Non-pigmented ciliary epithelial cell (primary cell): ENCODE measurements around the gene STAC.
"Not testable (repeated sequence)": the region's sequence is repeated elsewhere in the genome, so short reads cannot be mapped to it uniquely, and the experiment has no call there.

Experiments used
- DNase-seq: peaks from one replicate; pipeline ENCODE4 v3.0.0-alpha.2; 2010; ENCODE audit warnings: low read depth

The STAC gene

GRCh38 chr3:36416599-36416998 is 36.3 kb downstream of the STAC start:
- DNase-seq = no peak

- no peak for DNase-seq
Observed at GRCh38 chr3:36417237-36417636, 36.9 kb downstream of the STAC start.

- DNase-seq = no peak
Observed at GRCh38 chr3:36418296-36418695, 38.0 kb downstream of the STAC start.

GRCh38 chr3:36428445-36428844 is 48.1 kb downstream of the STAC start:
- no peak for DNase-seq

GRCh38 chr3:36429986-36430485 is 49.7 kb downstream of the STAC start:
- no peak for DNase-seq

- no peak for DNase-seq
Observed at GRCh38 chr3:36433511-36433910, 53.2 kb downstream of the STAC start.

GRCh38 chr3:36434687-36435426 is 54.6 kb downstream of the STAC start:
- DNase-seq = no peak

- no peak for DNase-seq
Observed at GRCh38 chr3:36443028-36443686, 62.9 kb downstream of the STAC start.

GRCh38 chr3:36444909-36445308 is 64.6 kb downstream of the STAC start:
- no peak for DNase-seq

GRCh38 chr3:36446276-36446675 is 66.0 kb downstream of the STAC start:
- DNase-seq = no peak

GRCh38 chr3:36447061-36447460 is 66.8 kb downstream of the STAC start:
- DNase-seq = no peak

GRCh38 chr3:36451816-36452215 is 71.5 kb downstream of the STAC start:
- no peak for DNase-seq

GRCh38 chr3:36453213-36453612 is 72.9 kb downstream of the STAC start:
- not testable (repeated sequence) for DNase-seq

GRCh38 chr3:36453896-36454295 is 73.6 kb downstream of the STAC start:
- DNase-seq = not testable (repeated sequence)

- no peak for DNase-seq
Observed at GRCh38 chr3:36455406-36455805, 75.1 kb downstream of the STAC start.

GRCh38 chr3:36456784-36457183 is 76.5 kb downstream of the STAC start:
- DNase-seq = no peak

- no peak for DNase-seq
Observed at GRCh38 chr3:36457667-36458066, 77.4 kb downstream of the STAC start.

GRCh38 chr3:36459177-36459576 is 78.9 kb downstream of the STAC start:
- DNase-seq = no peak

- DNase-seq = peak; percentile 48
Observed at GRCh38 chr3:36461597-36461996, 81.3 kb downstream of the STAC start.

- DNase-seq = not testable (repeated sequence)
Observed at GRCh38 chr3:36472045-36472444, 91.7 kb downstream of the STAC start.

- no peak for DNase-seq
Observed at GRCh38 chr3:36475558-36475957, 95.3 kb downstream of the STAC start.

GRCh38 chr3:36476286-36476942 is 96.1 kb downstream of the STAC start:
- DNase-seq = no peak

- no peak for DNase-seq
Observed at GRCh38 chr3:36477655-36478054, 97.4 kb downstream of the STAC start.
